MM.1S (cell line): ENCODE measurements around the gene SLC24A4.

Experiments
- CTCF ChIP-seq: fragments of 300-600 bp; sonication (generic); IDR thresholded peaks from 2 replicates; pipeline ENCODE4 v1.5.1; 2016; ENCODE audit warnings: antibody characterized with exemption, low read length, mixed read lengths
- EZH2 ChIP-seq: fragments of 300-600 bp; sonication (generic); optimal IDR thresholded peaks from 2 replicates; pipeline ENCODE3; 2017; ENCODE audit warnings: low read depth, mild to moderate bottlenecking, antibody characterized with exemption, low read length, mixed read lengths

GRCh38 chr14:92323011-92323915, at the start of gene SLC24A4:
- TF ChIP-seq CTCF, result no peak
- TF ChIP-seq EZH2, result no peak
